HG03521 (cell line): ENCODE results near the gene LCOR.
"Not testable (repeated sequence)": the region's sequence is repeated elsewhere in the genome, so short reads cannot be mapped to it uniquely, and the experiment has no call there.

Experiments used
- ATAC-seq: cut with Tn5 transposase; IDR thresholded peaks from one replicate; pipeline ENCODE4 v1.9.1; 2021; ENCODE audit warnings: mild to moderate bottlenecking, moderate library complexity; ENCODE audit not compliant: unreplicated experiment

LCOR gene

DNA sequence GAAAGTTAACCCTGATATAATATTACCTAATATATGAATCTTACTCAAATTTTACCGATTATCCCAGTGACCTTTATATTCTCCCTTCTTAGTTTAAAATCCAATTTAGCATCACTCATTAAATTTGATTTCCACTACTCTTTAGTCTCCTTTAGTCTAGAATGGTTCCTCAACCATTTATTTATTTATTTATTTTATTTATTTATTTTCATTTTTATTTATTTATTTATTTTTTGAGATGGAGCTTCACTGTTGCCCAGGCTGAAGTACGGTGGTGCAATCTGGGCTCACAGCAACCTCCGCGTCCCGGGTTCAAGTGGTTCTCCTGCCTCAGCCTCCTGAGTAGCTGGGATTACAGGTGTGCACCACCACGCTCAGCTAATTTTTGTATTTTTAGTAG lies 92.8 kb downstream of the LCOR start:
- ATAC-seq, result no peak

GRCh38 chr10:96930469-96930868 lies 98.4 kb downstream of the LCOR start:
- no peak for ATAC-seq

- no peak for ATAC-seq
These were observed 103.0 kb downstream of the LCOR start for GRCh38 chr10:96935148-96935547.

- ATAC-seq, result no peak
These were observed 103.7 kb downstream of the LCOR start for GRCh38 chr10:96935810-96936209.

DNA sequence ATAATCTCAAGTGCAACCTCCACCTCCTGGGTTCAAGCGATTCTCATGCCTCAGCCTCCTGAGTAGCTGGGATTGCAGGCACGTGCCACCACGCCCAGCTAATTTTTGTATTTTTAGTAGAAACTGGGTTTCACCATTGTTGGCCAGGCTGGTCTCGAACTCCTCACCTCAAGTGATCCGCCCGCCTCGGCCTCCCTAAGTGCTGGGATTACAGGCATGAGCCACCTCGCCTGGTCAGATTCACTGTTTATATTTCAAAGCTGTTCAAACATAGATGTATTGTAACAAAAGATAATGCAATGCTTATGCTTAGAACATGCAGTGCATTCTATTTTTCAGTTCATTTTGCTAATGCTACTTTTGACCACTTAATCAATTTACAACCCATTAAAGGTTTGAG lies 111.1 kb downstream of the LCOR start:
- not testable (repeated sequence) for ATAC-seq

GRCh38 chr10:96947036-96947435 lies 114.9 kb downstream of the LCOR start:
- no peak for ATAC-seq

DNA sequence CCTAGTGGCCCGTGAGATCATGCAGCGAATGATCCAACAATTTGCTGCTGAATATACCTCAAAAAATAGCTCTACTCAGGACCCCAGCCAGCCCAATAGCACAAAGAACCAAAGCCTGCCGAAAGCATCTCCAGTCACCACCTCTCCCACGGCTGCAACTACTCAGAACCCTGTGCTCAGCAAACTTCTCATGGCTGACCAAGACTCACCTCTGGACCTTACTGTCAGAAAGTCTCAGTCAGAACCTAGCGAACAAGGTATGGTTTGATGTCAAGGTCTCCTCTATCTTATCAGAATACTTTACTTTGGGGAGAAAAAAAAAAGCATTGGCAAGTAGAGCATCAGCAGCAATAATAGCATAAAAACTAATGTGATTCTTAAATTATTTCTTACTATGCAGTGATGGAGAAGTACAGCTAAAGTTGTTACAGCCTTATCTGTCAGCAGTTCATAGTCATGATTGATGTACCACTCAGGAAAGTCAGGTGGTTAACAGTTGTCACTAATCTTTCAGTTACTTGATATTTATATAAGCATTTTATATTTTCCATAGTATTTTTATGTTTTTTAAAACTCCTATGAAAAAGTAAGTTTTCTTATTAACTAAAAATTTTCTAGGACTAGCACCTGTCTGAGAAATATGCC lies 117.1 kb downstream of the LCOR start:
- no peak for ATAC-seq

GRCh38 chr10:96951954-96952353 lies 119.9 kb downstream of the LCOR start:
- ATAC-seq, result no peak

- ATAC-seq, result no peak
These were observed 123.7 kb downstream of the LCOR start for GRCh38 chr10:96955794-96956193.

DNA sequence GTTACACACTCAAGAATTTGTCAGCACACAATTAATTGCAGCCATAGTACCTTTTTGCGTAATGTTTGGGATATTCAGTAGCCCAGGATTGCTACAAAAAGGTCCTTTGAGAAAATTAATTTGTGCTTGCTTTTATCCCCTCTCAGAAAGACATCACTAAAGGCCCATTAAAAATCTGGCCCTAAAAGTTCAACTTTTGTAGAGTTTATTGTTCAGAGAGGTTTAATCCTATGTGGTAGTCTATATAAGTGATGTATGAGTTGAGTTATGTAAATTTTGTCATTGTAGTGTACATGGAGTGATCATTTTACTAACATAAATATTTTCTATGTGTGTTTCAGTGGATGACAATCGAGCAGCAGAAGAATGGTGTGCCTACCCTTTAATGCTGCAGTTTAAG lies 126.0 kb downstream of the LCOR start:
- ATAC-seq, result no peak

GRCh38 chr10:96959733-96960132 lies 127.6 kb downstream of the LCOR start:
- no peak for ATAC-seq

- ATAC-seq, result no peak
These were observed 128.8 kb downstream of the LCOR start for GRCh38 chr10:96960872-96961271.

DNA sequence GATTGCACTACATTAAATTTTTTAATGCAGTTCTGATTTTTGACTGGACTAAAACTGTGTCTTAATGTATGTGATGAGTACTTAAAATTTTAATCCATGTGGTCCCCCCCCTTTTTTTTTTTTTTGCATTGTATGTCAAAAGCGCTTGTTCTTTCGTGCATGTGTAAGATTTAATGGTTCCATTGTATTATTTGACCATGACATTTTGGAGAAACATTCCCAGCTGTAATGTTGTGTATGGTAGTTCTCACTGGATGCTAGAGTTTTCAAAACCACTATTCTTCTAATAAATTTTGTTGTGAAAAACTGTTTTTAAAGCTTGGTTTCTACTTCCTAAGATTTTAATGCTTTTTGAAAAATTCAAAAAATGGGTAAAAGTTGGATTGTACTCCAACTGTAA lies 132.0 kb downstream of the LCOR start:
- ATAC-seq, result no peak

DNA sequence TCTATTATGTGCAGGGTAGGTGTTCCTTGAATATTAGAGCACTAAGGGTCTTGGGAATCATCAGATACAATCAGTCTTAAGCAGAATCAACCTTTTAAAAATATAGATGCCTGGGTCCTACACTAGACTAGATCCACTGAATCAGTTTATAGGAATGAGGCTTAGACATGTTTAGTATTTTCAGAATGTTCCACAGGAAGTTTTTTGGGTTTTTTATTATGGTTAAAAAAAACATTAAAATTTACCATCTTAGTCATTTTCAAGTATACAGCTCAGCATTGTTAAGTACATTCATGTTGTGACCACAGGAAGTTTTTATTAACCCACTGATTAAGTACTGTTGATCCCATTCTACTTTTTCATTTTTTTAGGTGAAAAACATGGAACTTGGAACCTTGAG lies 135.7 kb downstream of the LCOR start:
- no peak for ATAC-seq

- no peak for ATAC-seq
These were observed 136.8 kb downstream of the LCOR start for GRCh38 chr10:96968682-96969423.

DNA sequence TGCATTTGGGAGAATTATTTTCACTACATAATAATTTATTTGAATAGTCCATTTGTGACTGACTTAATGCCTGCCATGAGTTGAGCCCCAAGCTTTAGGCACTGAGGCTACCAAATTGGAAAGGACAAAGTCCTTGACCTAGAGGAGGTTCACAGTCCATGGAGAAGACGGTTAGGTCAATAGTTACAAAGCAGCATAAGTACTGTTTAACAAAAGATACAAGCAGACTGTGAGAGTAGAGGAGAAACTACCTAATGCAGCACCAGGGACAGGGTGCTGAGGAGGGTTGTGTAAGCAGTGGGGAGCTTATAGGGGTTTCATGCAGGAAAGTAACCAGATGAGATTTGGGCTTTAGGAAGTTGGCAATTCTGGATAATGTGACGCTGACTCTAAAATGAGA lies 139.2 kb downstream of the LCOR start:
- no peak for ATAC-seq

DNA sequence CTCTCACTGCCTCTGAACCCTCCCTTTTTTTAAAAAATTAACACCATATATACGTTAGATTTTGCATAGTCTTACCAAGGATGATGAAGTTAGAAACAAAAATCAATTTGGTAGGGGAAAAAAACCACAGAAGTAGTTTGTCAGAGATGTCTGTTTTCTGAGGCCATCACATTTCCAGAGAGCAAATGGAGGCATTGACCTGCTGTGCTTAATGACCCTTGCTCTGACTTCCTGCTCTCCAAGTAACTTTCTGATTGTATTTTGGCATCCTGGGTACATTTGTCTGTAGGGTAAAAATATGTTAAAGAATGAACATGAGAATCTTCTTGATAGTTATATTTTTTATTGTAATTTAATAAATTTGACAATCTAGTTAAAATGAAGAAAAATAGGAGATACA lies 140.2 kb downstream of the LCOR start:
- no peak for ATAC-seq

DNA sequence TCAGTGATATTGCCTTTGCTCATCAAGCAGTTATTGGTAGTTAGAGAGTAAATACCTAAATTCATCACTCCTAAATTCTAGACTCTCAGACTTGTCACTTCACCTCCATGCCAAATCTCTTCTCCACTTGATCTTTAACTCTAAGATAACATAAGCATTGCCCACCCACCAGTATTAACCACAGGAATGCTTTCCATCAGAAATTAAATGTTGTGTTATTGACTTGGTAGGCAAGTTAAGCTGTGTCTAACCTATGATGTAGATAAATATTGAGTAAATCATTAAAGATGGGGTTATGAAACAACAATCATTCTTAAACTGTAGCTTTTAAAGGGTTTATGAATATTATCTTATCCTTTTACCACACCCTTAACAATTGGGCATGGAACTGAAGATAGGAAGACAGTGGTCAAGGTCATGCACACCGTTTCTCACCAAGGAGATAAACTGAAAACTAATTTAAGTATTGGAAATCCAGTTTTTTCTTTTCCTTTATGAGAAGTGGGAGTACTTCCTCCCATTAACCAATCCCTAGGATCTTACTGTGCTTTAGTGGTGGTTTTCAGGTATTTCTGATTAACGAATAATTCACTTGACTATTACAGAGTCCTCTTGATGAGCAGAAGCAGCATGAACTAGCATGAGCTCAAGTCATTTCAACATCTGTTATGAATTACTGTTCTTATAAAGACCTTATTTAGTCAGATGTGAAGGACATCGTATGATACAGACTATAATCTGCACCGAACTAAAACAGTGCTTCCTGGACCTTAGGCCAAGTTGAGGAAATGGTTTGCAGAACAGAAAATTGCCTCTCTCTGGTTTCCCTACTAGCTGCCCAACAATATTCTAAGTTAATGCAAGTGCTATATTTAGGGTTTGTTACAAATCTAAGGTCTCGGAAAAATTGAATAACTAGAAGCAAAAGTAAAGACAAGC lies 142.0 kb downstream of the LCOR start:
- no peak for ATAC-seq

GRCh38 chr10:96975136-96975535 lies 143.0 kb downstream of the LCOR start:
- ATAC-seq, result no peak

DNA sequence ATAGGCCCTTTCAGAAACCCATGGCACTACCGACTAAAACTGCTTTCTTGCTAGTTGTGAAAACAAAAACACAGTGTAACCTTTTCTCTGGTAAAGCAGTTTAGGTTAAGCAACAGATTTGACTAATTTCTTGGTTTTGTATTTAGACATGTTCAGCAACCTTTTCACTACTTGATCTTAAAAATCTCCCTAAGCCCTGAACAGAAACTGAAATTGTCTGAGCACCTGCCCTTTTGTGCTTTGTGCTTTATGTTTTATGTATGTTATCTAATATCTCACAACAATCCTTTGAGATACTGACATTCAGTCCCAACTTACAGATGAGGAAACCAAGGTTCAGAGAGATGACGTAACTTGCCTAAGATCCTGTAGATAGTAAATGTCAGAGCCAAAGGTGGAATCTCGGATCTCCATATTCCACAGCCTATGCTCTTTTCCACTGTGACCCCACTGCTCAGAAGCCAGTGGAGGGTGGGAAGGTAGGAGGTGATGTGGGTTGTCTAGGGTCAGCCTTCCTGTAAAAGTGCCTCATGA lies 146.6 kb downstream of the LCOR start:
- peak; percentile 71 for ATAC-seq

GRCh38 chr10:96982149-96982930 lies 150.2 kb downstream of the LCOR start:
- ATAC-seq, result no peak
